Measurements from ENCODE around the gene CBFA2T3. TPM values are rescaled to one million over a fixed set of nuclear protein-coding genes. Genes with fewer than 3 reads are reported as not detected.
A peak's percentile ranks its signal among the peaks of the same experiment; 100 is the strongest.

Gene CBFA2T3
- total and polyA plus RNA-seq, 5 donors, result 5.6 to 8.5 (median 7.3) TPM

DNA sequence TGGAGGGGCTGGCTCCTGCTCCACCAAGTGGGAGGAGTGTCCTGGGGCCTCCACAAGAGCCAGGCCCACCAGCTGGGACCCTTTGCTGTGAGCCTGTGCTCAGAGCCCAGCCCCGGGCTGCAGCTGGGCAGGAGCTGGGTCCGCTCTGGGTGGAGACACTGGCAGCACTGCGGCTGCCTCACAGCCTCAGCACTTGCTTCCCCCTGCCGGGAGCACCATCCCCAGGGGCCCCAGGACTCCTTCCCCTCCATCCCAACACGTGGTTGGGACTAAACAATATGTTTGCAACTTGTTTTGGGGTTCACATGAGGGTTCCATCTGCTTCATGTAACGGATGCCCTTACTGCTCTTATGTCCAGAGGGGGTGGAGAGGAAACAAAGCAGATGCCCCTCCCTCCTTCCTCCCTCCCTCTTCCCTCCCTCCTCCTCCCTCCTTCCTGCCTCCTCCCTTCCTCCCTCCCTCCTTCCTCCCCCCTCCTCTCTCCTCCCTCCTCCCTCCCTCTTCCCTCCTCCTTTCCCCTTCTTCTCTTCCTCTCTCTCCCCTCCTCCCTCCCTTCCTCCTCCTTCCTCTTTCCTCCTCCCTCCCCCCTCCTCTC is 16.3 kb upstream of the CBFA2T3 start:
- Histone ChIP-seq H3K4me1 (ENCODE audit: control insufficient read depth, insufficient read depth, low read length) (no peaks in the 10 kb centered on the region), H3K27ac (ENCODE audit: low read length) (no peak overlapping the region), H3K4me3 (ENCODE audit: low read length) (no peak overlapping the region), H3K9me3 (ENCODE audit: control insufficient read depth, low read length) (peaks cover 3% of the 10 kb centered on the region), H3K27me3 (ENCODE audit: control insufficient read depth, insufficient read depth) (no peaks in the 10 kb centered on the region)
- DNase-seq (peak; percentile 4 to 47 (median 20)), ATAC-seq (peak in 1 of 2 donors; percentile 22)
- intact Hi-C loops (cut with DNase I), result no loop called here
- 5% methylated on average over 6 of the region's 6 CpGs for WGBS

DNA sequence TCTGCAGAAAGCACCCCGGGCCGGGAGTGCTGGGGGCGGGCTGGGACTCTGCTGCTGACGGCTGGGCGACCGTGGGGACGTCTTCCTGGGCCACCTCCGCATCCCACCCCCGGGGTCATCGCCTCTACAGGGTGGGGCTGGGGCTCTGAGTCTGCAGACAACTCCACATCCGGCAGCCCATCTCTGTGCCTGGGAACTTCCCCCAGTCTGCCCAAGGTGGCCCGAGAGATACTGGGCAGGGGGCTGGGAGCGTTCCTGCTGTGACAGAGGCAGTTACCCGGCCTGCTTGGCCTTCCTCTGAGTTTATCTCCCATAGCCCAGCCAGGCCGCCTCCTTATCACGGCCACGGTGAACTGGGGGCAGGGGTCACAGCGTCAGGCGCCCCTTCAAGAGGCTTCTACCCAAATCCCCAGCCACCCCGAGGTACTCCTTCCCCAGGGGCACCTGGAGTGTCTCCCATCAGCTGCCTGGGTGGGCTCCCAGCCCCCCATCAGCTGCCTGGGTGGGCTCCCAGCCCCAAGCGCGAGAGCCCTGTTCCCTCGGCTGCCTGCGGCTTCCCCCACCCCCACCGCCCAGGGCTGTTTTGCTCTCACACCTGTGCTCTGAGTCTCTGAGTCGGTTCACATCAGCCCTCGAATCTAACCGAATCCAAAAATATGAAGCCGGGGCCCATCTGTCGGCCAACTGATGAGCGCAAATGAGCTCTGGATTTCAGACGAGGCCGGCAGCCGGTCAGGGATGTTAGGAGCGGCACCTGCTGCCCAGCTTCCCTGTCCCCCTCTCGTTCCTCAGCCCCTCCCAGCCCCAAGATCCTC is 15.6 kb upstream of the CBFA2T3 start:
- 28% methylated on average over 36 of the region's 36 CpGs for WGBS
- Histone ChIP-seq H3K27ac (ENCODE audit: low read length) (no peak overlapping the region), H3K4me1 (ENCODE audit: control insufficient read depth, insufficient read depth, low read length) (no peaks in the 10 kb centered on the region), H3K4me3 (ENCODE audit: low read length) (no peak overlapping the region), H3K27me3 (ENCODE audit: control insufficient read depth, insufficient read depth) (no peaks in the 10 kb centered on the region), H3K9me3 (ENCODE audit: control insufficient read depth, low read length) (peaks cover 3% of the 10 kb centered on the region)
- no peak for ATAC-seq
- DNase-seq, result peak; percentile 10 to 40 (median 20)
- intact Hi-C loops (cut with DNase I), result no loop called here

DNA sequence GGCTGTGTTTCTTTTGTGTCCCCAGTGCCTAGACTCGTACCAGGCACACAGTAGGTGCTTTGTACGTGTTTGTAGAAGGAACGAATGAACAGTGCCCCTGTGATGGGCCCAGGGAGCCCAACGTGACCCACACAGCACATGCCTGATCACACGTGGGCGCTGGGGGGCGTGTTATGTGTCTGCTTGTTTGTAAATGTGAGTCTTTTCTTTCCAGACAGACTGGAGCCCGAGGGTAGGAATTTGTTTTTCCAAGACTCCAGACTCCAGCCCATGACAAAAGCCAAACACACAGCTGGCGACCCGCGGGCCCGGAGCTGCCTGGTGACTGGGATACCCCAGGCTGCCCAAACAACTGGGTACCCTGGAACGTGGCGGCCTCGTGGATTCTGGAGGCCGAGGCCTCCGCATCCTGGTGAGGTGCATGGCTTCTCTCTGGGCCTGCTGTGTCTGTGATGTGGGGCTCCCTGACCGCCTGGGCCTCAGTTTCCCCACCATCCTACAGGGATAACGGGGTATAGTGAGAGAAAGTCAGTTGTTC is 14.9 kb upstream of the CBFA2T3 start:
- DNase-seq, result peak in 2 of 3 donors; percentile 4 to 5
- Histone ChIP-seq H3K4me1 (ENCODE audit: control insufficient read depth, insufficient read depth, low read length) (no peaks in the 10 kb centered on the region), H3K4me3 (ENCODE audit: low read length) (no peak overlapping the region), H3K27ac (ENCODE audit: low read length) (no peak overlapping the region), H3K27me3 (ENCODE audit: control insufficient read depth, insufficient read depth) (no peaks in the 10 kb centered on the region), H3K9me3 (ENCODE audit: control insufficient read depth, low read length) (no peaks in the 10 kb centered on the region)
- 69% methylated on average over 19 of the region's 19 CpGs for WGBS
- ATAC-seq, result no peak
- intact Hi-C loops (cut with DNase I), result no loop called here

DNA sequence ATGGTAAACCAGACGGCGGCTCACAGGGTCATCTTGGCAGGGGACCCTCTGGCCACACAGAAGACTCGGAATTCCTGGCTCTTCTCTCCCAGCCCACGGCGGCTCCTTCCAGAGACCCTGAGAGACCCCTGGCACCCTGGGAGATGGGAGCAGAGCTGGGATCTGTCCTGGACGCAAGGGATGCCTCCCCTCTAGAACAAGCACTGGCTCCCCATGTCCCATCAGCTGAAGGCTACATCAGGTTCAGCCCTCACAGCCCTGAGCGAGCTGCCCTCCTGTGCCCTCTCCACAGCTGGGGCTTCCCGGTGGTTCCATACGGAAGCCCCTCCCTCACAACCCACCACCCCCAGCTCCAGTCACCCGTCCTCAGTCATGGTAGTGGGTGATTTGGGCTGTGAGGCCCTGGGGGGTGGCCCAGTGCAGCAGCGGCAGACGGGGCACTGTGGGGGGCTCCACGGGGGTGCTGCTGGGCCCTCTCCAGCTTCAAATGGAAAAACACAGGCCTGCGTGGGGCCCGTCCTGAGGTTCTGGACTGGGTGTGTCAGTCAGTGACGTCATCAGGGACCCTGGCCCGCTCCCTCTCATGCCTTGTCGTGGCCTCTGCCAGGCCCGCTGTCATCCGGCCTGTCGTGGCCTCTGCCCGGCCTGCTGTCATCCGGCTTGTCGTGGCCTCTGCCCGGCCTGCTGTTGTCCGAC is 13.0 kb upstream of the CBFA2T3 start:
- no peaks in the 10 kb centered on the region for H3K4me1 ChIP-seq (ENCODE audit: control insufficient read depth, insufficient read depth, low read length)
- no peak overlapping the region for H3K4me3 ChIP-seq (ENCODE audit: low read length)
- no peaks in the 10 kb centered on the region for H3K27me3 ChIP-seq (ENCODE audit: control insufficient read depth, insufficient read depth)
- DNase-seq (peak; percentile 9 to 37 (median 28)), ATAC-seq (no peak)
- 86% methylated on average over 26 of the region's 26 CpGs for WGBS
- intact Hi-C loops (cut with DNase I), result no loop called here
- no peaks in the 10 kb centered on the region for H3K9me3 ChIP-seq (ENCODE audit: control insufficient read depth, low read length)
- no peak overlapping the region for H3K27ac ChIP-seq (ENCODE audit: low read length)

DNA sequence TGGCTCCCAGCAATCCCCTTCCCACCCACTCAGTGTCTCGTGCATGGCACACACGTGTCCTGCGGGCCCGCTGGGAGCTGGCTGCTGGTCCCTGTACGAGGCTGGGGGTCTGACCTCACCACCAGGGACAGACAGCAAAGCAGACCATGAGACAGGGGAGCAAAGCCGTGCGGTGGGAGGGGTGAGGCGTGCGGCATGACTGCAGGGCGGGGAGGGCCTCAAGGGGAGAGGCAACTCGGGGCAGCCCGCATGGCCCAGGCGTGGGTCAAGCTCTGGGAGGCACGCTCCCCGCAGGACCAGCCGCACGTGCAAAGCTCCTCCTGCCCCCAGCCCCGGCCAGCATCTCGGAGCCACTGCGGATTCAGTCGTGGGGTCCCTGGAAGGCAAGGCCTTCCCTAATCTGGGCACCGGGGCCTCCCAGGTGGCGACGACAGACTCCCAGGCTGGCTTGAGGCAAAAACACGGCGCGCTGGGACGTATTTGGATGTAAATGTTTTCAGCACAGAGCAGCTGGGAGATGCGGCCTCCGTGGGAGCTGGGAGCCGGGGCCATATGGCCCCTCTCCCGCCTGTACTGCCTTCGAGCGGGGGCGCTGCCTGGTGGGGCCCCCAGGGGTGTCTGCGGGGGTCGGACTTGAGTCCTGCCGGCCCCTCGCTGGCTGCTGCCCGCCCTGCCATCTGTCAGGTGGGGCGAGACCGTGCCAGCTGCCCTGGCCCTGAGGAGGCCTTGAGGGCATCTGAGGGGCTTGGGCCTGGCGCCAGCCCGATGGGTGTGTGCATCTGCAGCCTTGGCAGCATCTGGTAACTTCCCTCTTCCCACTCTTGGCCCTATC is 12.2 kb upstream of the CBFA2T3 start:
- H3K4me3 ChIP-seq (ENCODE audit: low read length), result no peak overlapping the region
- no peaks in the 10 kb centered on the region for H3K27me3 ChIP-seq (ENCODE audit: control insufficient read depth, insufficient read depth)
- no peak overlapping the region for H3K27ac ChIP-seq (ENCODE audit: low read length)
- intact Hi-C loops (cut with DNase I), result no loop called here
- peak; percentile 7 to 54 (median 16) for DNase-seq
- no peak for ATAC-seq
- H3K4me1 ChIP-seq (ENCODE audit: control insufficient read depth, insufficient read depth, low read length), result no peaks in the 10 kb centered on the region
- WGBS, result 76% methylated on average over 44 of the region's 44 CpGs
- H3K9me3 ChIP-seq (ENCODE audit: control insufficient read depth, low read length), result no peaks in the 10 kb centered on the region

- Histone ChIP-seq H3K4me1 (ENCODE audit: control insufficient read depth, insufficient read depth, low read length) (no peaks in the 10 kb centered on the region), H3K4me3 (ENCODE audit: low read length) (no peak overlapping the region), H3K9me3 (ENCODE audit: control insufficient read depth, low read length) (no peaks in the 10 kb centered on the region), H3K27ac (ENCODE audit: low read length) (no peak overlapping the region), H3K27me3 (ENCODE audit: control insufficient read depth, insufficient read depth) (no peaks in the 10 kb centered on the region)
- 77% methylated on average over 13 of the region's 13 CpGs for WGBS
- ATAC-seq (no peak), DNase-seq (peak in 2 of 3 donors; percentile 16 to 37)
- intact Hi-C loops (cut with DNase I), result no loop called here
Measured at GRCh38 chr16:88985521-88985920, 8.5 kb upstream of the CBFA2T3 start.

DNA sequence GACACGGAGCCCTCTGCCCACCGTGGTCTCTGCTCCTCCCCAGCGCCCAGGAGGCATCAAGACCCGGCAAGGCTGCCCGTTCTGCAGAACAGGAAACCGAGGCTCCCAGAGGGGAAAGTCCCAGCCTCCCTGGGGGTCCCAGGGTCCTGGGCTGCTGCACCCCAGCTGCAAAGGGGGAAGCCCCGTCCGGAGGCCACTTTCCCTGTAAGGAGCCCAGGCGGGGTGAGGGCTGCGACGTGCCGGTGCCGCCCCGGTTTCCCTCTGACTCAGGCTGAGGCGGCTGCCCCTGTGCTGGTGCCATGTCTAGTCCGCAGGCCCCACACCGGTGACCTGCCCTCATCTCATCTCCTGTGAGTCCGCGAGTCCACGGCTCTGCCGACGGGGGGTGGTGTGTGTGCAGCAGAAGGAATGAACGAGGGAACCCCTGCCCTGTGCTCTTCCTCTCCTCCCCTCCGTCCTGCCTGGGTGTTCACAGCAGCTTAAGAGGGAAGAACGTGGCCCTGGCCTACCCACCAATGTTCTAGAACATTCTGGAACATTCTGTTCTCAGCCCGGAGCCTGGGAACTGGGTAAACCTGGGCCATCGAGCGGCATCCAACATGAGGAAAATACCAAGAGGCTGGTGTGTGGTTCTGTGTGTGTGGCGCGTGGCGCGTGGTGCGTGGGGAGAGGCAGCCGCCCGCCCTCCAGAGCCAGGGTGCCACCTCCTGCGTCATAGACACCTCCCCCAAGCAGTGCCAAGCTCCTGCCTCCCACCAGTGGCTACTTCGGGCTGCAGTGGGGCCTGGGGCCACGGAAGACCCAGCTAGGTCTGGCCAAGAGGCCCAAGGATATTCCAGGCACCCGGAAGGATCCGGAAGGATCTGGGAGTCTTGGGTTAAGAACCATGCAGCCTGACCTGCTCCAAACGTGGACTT is 7.0 kb upstream of the CBFA2T3 start:
- WGBS, result 79% methylated on average over 41 of the region's 41 CpGs
- no peaks in the 10 kb centered on the region for H3K27me3 ChIP-seq (ENCODE audit: control insufficient read depth, insufficient read depth)
- no peaks in the 10 kb centered on the region for H3K4me1 ChIP-seq (ENCODE audit: control insufficient read depth, insufficient read depth, low read length)
- intact Hi-C loops (cut with DNase I), result no loop called here
- no peak overlapping the region for H3K4me3 ChIP-seq (ENCODE audit: low read length)
- DNase-seq (peak; percentile 8 to 46 (median 36)), ATAC-seq (no peak)
- no peak overlapping the region for H3K27ac ChIP-seq (ENCODE audit: low read length)
- H3K9me3 ChIP-seq (ENCODE audit: control insufficient read depth, low read length), result no peaks in the 10 kb centered on the region

- no peak overlapping the region for H3K4me3 ChIP-seq (ENCODE audit: low read length)
- DNase-seq (peak; percentile 6 to 33 (median 24)), ATAC-seq (no peak)
- no peaks in the 10 kb centered on the region for H3K4me1 ChIP-seq (ENCODE audit: control insufficient read depth, insufficient read depth, low read length)
- intact Hi-C loops (cut with DNase I), result no loop called here
- no peaks in the 10 kb centered on the region for H3K27me3 ChIP-seq (ENCODE audit: control insufficient read depth, insufficient read depth)
- WGBS, result 59% methylated on average over 11 of the region's 11 CpGs
- no peaks in the 10 kb centered on the region for H3K9me3 ChIP-seq (ENCODE audit: control insufficient read depth, low read length)
- H3K27ac ChIP-seq (ENCODE audit: low read length), result no peak overlapping the region
Measured at GRCh38 chr16:88983165-88983564, 6.2 kb upstream of the CBFA2T3 start.

DNA sequence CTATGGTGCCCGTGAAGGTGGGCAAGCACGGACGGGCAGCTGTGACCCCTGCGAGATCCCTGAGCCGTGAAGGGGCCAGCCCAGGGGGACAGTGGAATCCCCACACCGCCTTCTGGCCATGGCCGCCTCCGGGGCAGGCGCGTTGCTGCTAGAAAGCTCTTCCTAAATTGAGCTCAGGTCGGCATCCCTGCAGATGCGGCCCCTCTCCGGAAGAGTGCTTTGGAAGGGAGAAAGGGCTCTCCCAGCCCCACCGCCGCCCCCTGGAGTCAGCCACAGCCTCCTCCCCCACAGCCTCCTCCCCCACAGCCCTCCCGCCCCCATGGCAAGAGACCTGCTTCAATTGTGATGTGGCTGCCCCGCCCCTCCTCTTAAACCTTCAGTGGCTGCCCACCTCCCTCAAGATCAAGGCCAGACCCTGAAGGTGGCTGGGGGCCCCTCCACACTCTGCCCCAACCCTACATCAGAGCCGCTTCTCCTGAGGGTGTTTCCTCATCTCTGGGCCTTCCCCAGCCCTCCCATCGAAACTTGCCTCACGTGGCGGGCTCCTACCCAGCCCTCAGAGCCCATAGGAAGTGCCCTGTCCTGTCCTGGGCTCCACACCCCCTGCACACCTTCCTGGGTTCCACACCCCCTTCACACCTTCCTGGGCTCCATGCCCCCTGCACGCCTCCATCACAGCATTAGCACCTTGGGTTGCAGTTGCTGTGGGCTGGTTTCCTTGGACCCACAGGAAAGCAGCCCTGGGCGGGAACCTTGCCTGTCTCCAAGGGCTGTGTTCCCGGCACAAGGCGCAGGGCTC is 5.5 kb upstream of the CBFA2T3 start:
- ATAC-seq (no peak), DNase-seq (peak in 2 of 3 donors; percentile 15 to 24)
- H3K27me3 ChIP-seq (ENCODE audit: control insufficient read depth, insufficient read depth), result no peaks in the 10 kb centered on the region
- H3K27ac ChIP-seq (ENCODE audit: low read length), result no peak overlapping the region
- no peaks in the 10 kb centered on the region for H3K9me3 ChIP-seq (ENCODE audit: control insufficient read depth, low read length)
- H3K4me1 ChIP-seq (ENCODE audit: control insufficient read depth, insufficient read depth, low read length), result no peaks in the 10 kb centered on the region
- intact Hi-C loops (cut with DNase I), result no loop called here
- H3K4me3 ChIP-seq (ENCODE audit: low read length), result no peak overlapping the region
- WGBS, result 74% methylated on average over 25 of the region's 25 CpGs
